NCI-H2227 (cell line): ENCODE data around the gene IGSF9B.

ENCODE experiments used
- DNase-seq: peaks from one replicate; lab custom pipeline; 2025; ENCODE audit not compliant: unreplicated experiment; lab: John Stamatoyannopoulos, UW

Gene IGSF9B

DNA sequence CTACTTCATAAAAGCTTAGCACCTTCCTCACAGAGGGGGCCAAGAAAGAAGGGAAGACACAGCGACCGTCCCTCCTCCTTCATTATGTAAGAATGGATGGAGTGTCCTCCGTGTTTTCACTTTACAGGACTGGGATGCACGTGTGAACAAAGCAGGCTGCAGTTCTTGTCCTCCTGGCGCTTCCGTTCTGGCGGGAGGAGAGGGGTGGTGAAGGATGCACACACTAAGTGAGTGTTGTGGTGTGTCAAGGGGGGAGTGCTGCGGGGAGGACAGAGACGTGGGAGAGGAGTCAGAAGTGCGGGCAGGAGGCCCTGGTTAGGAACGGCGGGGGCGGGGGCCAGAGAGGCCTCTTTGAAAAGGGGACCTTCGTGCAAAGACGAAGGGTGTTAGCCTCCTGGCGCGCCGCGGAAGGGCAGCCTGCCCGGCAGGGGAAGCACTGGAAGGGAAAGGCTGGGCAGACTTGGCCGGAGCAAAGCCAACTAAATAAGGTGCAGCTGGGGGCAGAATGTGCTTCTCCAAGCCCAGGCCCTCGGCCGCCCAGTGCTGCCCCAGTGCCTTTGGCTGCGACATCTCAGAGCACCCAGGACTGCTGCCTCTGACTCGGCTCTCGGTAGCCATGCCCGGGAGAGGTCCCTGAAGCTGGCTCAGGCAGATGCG, 27.0 kb upstream of the IGSF9B start:
- no peak for DNase-seq

DNA sequence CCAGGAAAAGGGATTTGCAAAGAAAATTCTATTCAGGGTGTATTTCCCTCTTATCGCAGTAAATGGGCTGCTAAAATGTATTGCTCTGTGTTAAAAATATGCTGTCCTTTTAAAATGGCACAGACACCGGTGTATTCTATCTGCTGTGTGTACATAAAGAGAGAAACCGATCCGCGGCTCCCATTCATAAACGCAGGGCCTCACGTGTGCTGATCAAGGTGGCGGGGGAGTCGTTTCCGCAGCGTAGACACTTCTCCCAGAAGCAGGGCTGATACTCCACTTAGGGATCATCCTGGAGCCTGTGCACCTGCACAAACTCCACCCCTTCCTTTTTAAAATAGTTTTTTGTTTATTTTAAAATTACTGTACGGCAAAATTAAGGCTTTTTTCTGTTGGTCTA, 26.1 kb upstream of the IGSF9B start:
- no peak for DNase-seq

DNA sequence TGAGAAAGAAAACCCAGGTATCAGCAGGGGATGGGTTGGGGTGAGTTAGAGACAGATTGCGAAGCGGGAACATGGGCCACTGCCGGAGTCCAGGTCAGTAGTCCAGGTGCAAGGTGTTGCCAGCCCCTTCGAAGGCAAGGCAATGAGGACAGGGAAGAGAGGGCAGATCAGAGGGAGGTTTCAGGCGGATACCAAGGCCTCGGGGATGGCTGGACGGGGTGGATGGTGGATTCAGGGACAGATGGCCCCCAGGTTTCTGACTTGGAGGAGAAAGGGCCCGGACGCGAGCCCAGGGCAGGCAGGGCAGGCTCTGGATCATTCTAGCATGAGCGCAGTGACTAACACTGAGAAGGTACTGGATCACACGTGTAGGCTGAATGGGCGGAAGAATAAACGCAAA, 25.4 kb upstream of the IGSF9B start:
- DNase-seq = no peak

DNA sequence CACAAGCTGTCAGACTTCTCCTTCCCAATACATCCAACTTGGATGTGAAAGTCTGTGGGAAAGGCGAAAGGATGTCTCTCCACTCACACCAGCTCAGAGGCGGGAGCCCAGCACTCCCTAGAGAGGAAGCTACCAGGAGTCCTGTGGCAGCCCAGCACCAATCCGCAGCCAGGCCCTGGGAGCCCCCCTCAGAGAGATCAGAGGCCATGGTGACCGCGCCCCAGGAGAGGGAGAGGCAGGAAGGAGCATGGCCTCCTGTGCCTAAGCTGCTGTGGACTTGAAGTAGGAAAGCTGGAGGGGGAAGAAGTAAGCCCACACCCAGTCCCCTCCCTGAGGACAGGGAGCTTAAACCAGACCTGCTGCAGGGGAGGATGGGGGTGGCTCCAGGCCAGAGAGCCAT, 24.4 kb upstream of the IGSF9B start:
- DNase-seq = no peak

DNA sequence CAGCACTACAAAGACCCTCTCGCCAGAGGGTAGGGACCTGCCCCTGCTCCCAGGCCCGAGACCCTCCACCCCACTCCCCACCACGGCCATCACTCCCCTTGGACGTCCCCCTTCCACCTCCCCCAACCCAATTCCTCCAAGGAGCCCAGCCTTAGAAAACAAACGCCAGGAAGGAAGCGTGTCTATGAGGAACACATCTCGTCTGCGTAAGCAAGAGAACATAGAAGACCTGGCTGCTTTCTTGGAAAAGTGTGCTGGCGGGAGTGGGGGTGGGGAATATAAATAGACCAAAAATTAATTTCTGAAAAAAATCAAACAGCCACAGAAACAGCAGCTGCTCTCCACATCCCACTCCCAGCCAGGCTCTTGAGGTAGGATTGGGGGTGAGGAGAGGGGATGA, 23.9 kb upstream of the IGSF9B start:
- DNase-seq = no peak

DNA sequence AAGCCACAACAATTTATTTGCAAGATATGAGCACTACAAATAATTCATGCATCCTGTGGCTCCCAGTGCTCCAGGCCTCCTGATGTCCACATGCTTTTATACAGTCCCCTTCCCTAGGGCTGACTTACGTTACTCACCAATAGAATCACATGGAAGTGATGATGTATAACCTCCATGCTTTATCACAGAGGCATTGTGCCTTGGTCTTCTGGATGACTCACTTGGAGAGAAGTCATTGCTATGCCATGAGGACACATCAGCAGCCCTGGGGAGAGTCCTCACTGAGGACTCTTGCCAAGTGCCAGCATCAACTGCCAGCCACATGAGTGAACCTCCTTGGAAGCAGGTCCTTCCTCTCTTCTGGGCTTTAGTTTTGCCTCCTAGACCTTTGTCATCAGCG, 22.0 kb upstream of the IGSF9B start:
- DNase-seq = no peak

DNA sequence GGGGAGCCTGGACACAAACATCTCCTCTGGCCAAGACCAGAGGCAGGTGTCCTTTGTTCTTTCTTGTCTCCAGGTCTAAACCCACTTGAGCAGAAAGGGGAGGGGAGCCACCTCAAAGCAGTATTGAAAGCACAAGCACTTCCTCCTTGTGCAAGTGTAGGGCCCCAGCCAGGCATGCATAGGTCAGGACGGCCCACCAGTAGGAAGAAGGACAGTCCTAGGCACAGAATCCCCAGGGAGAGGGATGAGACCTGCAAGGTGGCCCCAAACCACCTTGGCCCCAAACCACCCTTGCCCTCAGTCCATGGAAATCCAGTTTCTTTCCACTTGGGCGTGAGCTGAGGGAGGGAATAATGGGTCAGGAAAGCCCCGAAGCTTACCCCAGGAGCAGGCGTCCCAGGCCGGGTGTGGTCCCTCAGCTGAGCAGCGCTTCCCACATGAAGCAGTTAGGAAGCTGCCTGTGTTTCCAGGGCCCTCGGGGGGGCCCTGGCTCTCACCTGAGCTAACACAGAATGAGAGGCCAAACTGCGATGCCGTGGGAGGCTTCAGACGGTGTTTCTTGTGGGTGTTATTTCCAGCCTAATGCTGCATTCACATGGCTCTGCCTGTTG, 20.4 kb upstream of the IGSF9B start:
- DNase-seq = no peak

DNA sequence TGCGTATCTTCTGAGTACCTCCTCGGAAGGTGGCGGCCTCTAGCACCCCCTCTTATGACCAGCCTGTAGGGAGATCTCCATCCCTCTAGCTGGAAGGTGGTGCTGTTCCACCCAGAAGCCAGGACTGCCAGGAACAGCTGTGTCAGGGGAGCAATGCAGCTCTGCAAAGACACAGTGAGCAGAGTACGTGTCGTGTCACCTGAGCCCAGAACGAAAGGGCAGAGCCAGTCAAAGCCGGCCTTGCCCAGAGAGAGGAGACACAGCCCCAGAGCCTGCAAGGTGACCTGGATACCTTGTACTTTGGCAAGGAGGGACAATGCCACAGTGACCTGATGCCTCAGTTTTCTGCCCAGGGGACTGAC, 18.7 kb upstream of the IGSF9B start:
- DNase-seq = no peak

DNA sequence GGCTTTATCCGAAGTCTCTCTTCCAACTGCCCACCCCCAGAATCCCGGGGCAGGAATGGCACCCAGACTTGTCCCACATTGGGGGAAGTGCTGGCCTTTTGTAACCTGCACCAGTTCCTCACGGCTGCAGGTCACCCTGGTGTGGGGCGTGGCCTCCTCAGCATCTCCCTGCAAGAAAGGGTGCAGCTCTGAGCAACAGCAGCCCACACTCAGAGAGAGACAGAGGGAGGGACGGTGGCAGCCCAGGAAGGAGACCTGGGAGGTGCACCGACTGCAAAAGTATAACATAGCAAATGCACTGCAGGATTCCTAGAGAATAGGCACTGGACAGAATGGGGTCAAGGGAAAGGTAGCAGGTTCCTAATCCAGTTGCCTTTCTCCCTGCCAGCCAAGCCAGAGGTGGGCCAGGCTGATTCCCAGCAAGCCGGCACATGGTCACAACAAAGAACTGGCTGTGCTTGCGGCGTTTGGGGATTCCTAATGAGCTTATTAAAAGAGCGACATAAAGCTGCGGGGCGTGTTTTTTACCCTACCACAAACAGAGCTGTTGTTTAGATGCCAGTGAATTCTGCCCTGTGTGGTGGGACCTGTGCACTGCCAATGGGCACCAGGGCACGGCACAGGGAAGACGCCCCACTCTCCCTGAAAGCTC, 18.2 kb upstream of the IGSF9B start:
- no peak for DNase-seq

DNA sequence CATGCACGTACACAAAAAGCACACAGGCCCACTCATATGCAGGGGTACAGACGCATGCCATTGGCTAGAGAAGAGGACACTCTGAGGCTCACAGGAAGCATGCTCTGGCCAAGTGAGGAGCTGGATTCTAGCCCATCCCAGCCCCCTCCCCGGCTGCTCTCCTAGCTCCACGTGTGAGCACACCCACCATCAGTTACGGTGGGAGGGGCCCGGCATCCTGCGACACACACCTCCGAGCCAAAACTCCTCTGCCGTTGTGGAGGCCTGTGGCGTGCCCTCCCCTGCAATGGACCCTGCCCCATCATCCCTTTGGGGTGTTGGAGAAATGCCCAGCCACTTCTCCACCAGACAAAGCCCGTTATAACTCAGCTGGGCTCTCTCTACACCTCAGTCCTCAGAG, 15.1 kb upstream of the IGSF9B start:
- DNase-seq = no peak

DNA sequence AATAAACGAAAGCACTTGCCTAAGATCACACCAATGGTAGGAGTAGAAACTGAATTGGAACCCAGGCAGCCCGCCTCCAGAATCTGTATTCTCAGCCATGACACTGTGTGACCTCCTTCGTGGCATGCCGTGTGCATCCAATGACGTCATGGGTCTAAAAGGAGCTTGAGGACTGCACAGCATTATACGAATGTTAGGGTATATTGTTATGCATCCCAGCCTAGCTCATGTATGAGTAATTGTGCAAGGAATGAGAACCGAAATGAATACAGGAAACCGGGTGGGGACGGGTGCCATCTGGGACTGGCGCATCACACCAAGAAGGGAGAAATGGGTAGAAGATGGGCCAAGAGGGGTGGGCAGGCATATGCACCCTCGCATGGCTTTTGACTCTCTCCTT, 12.3 kb upstream of the IGSF9B start:
- no peak for DNase-seq

DNA sequence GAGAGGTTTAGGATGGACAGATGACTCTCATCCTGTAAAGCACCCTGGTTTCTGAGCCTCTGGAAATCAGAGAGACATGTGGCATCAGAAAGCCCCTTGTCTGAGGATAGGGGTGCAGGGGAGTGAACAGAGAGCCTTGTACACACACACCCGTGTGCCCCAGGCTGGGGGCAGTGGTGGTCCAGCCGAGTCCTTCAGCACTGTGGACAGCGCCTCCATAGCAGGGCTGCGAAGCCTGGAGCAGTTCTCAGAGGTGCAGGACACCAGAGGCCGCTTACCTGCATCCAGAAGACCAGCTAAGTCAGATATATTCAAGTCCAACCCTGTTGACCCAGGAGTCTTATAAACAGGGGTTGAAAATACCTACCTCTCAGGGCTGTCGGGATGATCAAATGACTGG, 11.5 kb upstream of the IGSF9B start:
- DNase-seq = no peak

DNA sequence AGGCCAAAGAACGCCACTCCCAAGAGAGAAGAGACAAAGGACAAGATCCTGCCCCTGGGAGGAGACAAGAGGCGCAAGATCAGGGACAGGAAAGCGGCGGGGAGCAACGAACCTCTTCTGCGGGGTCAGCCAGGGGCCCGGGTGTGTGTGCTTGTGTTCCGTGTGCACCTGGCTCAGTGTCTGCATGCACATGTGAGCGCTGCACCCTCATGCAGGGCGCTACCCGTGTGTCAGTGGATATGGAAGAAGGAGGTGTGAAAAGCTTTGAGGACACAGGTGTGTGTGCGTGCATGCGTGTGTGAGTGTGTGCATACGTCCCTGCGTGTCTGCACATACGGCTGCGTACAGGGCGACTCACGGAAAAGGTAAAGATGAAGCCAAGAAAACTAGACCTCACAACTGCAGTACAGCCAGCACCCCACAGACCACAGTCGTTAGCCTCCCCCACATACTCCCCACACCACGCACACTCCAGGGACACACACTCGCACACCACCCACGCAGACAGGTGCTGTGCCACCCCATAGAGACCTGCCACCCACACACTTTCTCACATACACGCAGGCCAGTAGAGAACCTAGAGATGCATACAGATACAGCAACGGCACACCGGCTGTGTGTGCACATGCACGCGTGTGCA, 11.0 kb upstream of the IGSF9B start:
- DNase-seq = no peak

DNA sequence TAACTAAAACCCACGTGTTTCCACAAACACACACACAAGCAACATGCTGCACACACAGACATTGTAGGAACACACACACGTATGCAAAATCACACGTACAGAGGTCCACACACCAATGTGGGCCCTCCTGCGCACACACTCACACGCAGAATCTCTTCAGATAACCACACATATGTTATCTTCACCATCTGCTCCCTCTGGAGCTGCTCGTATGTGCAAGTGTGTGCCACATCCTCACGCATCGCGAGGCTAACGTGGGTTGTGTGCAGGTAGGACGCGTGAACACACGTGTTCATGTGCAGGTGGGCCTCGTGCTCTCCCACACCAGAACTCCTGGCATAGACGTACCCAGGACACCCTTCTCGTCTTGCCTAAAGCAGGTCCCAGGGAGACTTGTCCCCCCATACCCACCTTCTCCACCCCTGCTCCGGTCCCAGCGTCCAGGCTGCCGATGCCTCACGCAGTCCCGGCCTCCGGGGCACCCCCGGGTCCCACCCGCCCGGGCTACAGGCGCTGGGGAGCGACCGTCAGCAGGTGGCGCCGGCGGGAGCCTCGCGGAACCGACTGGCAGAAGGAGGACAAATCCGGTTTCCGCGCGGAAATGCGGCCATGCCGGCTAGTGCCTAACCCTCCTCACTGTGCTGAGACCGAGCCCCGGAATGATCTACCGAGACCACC, 10.3 kb upstream of the IGSF9B start:
- no peak for DNase-seq

DNA sequence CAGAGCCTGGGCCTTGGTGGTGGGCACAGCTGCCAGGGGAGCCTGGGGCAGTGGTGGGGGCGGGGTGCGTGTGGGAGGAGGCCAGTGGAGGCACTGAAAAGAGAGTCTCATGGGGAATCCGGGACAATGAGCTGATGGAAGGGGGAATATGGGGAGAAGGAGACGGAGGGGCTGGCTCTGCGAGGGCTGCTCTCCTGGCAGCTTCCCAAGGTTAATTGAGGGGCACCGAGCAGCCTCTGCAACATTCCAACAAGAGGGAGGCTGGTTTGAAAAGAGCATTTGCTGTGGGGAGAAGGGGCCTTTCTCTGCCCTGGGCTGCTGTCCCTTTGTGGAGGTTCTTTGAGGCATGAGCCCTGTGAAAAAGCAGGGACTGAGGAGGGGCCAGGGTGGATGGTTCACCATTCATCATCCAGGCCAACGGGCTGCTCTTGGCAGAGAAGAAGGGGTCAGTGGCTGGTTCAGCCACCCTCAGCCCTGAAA, 9.4 kb upstream of the IGSF9B start:
- DNase-seq = peak; percentile 72

DNA sequence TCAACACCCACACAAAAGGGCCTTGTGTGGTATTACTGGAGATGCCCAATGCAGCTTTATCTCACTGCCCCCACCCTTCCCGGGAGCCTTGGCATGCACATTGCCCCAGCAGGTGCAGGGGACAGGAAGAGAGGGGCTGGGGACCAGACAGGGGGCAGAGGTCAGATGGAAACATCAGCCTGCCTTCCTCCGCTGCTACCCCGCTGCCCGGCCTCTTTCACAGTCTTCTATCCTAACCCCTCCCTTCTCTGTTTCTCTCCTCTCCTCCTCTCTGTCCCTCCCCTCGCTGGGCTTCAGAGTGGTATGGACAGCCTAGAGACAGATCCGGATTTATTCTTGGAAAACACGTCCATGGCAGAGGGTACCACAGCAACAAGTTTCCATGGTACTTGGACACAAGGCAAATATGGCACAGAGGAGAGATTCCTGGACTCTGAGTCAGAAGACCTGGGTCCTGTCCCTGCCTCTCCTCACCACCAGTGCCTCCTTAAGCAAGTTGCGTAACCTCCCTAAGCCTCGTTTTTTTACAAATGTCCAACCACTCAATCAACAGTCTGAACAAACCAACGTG, 8.3 kb upstream of the IGSF9B start:
- no peak for DNase-seq

DNA sequence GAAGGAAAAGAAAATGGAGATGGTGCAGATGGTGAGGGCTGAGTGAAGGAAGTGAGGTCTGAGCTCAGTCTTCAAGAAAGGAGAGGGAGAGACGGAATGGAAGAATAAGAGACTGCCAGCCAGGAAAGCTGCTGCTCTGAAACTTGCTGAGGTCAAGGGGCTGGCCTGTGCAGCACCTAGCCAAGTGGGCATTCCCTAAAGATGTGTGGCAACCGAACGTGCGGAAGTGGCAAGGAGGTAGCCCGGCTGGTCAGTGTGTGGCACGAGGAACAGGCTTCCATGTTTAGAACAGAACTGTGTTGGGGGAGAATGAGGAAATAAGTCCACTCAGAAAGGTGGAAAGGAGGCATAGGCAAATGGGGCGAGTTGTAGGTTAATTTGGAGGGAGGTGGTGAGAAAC, 7.6 kb upstream of the IGSF9B start:
- no peak for DNase-seq

DNA sequence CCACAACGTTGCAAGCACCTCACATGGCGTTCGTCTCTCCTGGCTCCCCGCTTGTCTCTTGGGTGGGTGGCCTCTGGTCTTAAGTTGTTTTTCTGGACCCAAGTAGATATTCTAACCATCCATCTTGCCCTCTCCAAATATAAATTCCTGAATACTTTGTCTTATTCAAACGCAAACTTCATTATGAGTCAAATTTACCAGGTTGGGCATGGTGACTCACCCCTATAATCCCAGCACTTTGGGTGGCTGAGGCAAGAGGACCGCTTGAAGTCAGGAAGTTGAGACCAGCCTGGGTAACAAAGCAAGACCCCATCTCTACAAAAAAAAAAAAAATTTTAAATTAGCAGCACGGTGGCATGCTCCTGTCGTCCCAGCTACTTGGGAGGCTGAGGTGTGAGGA, 5.1 kb upstream of the IGSF9B start:
- no peak for DNase-seq

DNA sequence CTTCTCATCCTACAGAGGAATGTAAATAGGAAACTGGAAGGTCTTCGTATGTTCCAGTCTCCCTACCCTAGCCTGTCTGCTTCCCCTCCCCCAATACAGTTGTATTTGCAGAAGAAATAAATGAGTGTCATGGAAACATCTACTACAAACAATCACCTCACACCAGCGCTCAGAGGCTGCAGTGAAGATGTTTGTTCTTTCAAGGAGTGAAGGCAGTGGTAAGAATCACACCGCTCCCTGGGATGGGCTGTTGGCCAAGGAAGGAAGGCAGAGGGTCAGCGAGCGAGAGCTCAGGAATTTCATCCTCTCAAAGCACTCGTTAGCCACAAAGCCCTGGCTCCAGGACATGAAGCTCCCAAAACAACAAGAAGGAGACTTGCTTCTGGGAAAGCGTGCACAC, 1.1 kb upstream of the IGSF9B start:
- DNase-seq = peak; percentile 45

DNA sequence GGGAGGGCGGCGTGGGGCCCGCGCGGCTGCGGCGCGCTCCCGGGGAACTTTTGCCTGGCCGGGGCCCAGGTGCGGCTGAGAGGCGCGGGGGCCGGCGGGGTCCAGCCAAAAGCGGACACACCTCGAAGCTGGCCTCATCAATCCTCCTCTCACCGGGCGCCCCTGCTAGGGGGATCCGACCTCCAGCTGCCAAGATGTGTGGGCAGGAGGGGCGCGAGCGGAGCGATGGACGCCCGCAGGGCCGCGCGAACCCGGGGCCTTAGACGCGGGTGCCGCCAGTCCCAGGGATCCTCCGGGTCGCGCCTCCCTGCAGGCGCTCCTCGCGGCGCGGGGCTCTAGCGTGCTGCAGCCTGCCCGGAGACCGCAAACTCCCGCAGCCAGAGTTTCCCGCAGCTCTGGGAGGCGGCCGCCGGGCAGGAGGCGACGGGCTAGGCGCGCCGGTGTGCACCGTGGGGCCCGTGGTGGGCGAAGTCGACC, 785 bp downstream of the IGSF9B start:
- peak; percentile 7 for DNase-seq
